ENCODE data around the gene SHISA4. TPM values are rescaled to one million over a fixed set of nuclear protein-coding genes. Genes with fewer than 3 reads are reported as not detected.

The SHISA4 gene
- polyA plus RNA-seq, 1 donor from 2014 or later: 1.5 TPM

GRCh38 chr1:201845331-201846083, 43.2 kb upstream of the SHISA4 start:
- TF ChIP-seq REST (IDR thresholded peaks at IDR 0.05; ENCODE audit: borderline replicate concordance) (no peak), RAD21 (conservative IDR thresholded peaks at IDR 0.05) (no peak), POLR2AphosphoS5 (IDR thresholded peaks at IDR 0.05) (no peak), SMC3 (conservative IDR thresholded peaks at IDR 0.05; ENCODE audit: poor library complexity) (no peak), EZH2 (IDR thresholded peaks at IDR 0.05; ENCODE audit: borderline replicate concordance, insufficient read depth, low read length, poor library complexity, severe bottlenecking) (no peak), MXI1 (conservative IDR thresholded peaks at IDR 0.05; ENCODE audit: poor library complexity, severe bottlenecking) (no peak), CTCF (IDR thresholded peaks at IDR 0.05; ENCODE audit: poor library complexity, severe bottlenecking) (no peak), TAF1 (IDR thresholded peaks at IDR 0.05; ENCODE audit: low read depth) (no peak), EP300 (conservative IDR thresholded peaks at IDR 0.05; ENCODE audit: poor library complexity, severe bottlenecking) (no peak)
- peaks cover 3% of the 10 kb centered on the region for H4K20me1 ChIP-seq (ENCODE audit: insufficient read depth)
- peaks cover 14% of the 10 kb centered on the region for H3K36me3 ChIP-seq (ENCODE audit: insufficient read depth, low read length)
- no peak overlapping the region for H3K9ac ChIP-seq (ENCODE audit: low read length)
- H3K79me2 ChIP-seq (replicated peaks; ENCODE audit: insufficient read depth, low read length): peaks cover 68% of the 10 kb centered on the region
- no peak overlapping the region for H2AFZ ChIP-seq (ENCODE audit: low read depth, low read length)
- H3K27ac ChIP-seq (ENCODE audit: low read length): no peak overlapping the region
- no peaks in the 10 kb centered on the region for H3F3A ChIP-seq (ENCODE audit: insufficient read depth, low read length, poor library complexity, severe bottlenecking)
- H3K27me3 ChIP-seq (ENCODE audit: insufficient read depth, low read depth, low read length): no peaks in the 10 kb centered on the region
- no peak overlapping the region for H3K4me3 ChIP-seq (ENCODE audit: low read length)
- no peaks in the 10 kb centered on the region for H3K9me2 ChIP-seq (ENCODE audit: insufficient read depth, low read length)
- H3K4me2 ChIP-seq (ENCODE audit: low read length): no peak overlapping the region
- no peaks in the 10 kb centered on the region for H3K9me3 ChIP-seq (ENCODE audit: low read length)

- H3K9ac ChIP-seq (ENCODE audit: low read length): no peak overlapping the region
- no peaks in the 10 kb centered on the region for H3K27me3 ChIP-seq (ENCODE audit: insufficient read depth, low read depth, low read length)
- H3K36me3 ChIP-seq (ENCODE audit: insufficient read depth, low read length): peaks cover 18% of the 10 kb centered on the region
- H3K27ac ChIP-seq (ENCODE audit: low read length): no peak overlapping the region
- H3K79me2 ChIP-seq (replicated peaks; ENCODE audit: insufficient read depth, low read length): peaks cover 53% of the 10 kb centered on the region
- H4K20me1 ChIP-seq (ENCODE audit: insufficient read depth): peaks cover 3% of the 10 kb centered on the region
- H3K9me2 ChIP-seq (ENCODE audit: insufficient read depth, low read length): no peaks in the 10 kb centered on the region
- no peak overlapping the region for H3K4me2 ChIP-seq (ENCODE audit: low read length)
- no peaks in the 10 kb centered on the region for H3F3A ChIP-seq (ENCODE audit: insufficient read depth, low read length, poor library complexity, severe bottlenecking)
- TF ChIP-seq EZH2 (IDR thresholded peaks at IDR 0.05; ENCODE audit: borderline replicate concordance, insufficient read depth, low read length, poor library complexity, severe bottlenecking): no peak
- no peak for TF ChIP-seq MXI1 (conservative IDR thresholded peaks at IDR 0.05; ENCODE audit: poor library complexity, severe bottlenecking)
- TF ChIP-seq RAD21 (conservative IDR thresholded peaks at IDR 0.05): no peak
- H3K4me3 ChIP-seq (ENCODE audit: low read length): no peak overlapping the region
- H2AFZ ChIP-seq (ENCODE audit: low read depth, low read length): no peak overlapping the region
- no peaks in the 10 kb centered on the region for H3K9me3 ChIP-seq (ENCODE audit: low read length)
Observed at GRCh38 chr1:201847150-201847549, 41.5 kb upstream of the SHISA4 start.
